K562 (cell line): ENCODE data around the gene POLD1. TPM values are rescaled to one million over a fixed set of nuclear protein-coding genes. Genes with fewer than 3 reads are reported as not detected.
A peak's percentile ranks its signal among the peaks of the same experiment; 100 is the strongest.

ENCODE experiments used
- AFF1 ChIP-seq, 2 experiments: fragments of 450-650 bp; IDR thresholded peaks; 2 replicates each; pipeline ENCODE4 v1.6.1; 2018; ENCODE audit warnings: mild to moderate bottlenecking in 2 of 2, low read depth in 1 of 2; ENCODE audit not compliant: partially characterized antibody in 2 of 2
- MNT ChIP-seq, 2 experiments: fragments of 450-650 bp; conservative IDR thresholded peaks; 2 replicates each; pipeline ENCODE4 v1.6.1; 2017; ENCODE audit warnings: mild to moderate bottlenecking in 2 of 2, moderate library complexity in 2 of 2
- PATZ1 ChIP-seq: fragments of 250-450 bp; sonication (Bioruptor Pico); IDR thresholded peaks from 2 replicates; pipeline ENCODE4 v1.5.0; 2020; ENCODE audit warnings: mild to moderate bottlenecking, borderline replicate concordance
- SOX6 ChIP-seq: fragments of 450-650 bp; IDR thresholded peaks from 2 replicates; pipeline ENCODE4 v1.6.1; 2014; ENCODE audit warnings: mild to moderate bottlenecking
- SP1 ChIP-seq: sonication (generic); formaldehyde crosslinking; IDR thresholded peaks from 2 replicates; pipeline ENCODE4 v1.8.1; 2022; ENCODE audit warnings: mild to moderate bottlenecking, missing genetic modification reagents
- YY1 ChIP-seq, 3 experiments: IDR thresholded peaks; 2 replicates each; pipeline ENCODE4 v1.6.1; 2011; ENCODE audit warnings: low read length in 2 of 3, mild to moderate bottlenecking in 2 of 3, moderate library complexity in 2 of 3, borderline replicate concordance in 1 of 3, control low read depth in 1 of 3, low read depth in 1 of 3; ENCODE audit not compliant: insufficient read depth in 3 of 3, insufficient replicate concordance in 2 of 3, control insufficient read depth in 1 of 3, insufficient read length in 1 of 3; ENCODE audit errors: extremely low read depth in 1 of 3
- polyA plus RNA-seq, 8 experiments: library from polyadenylated mRNA; depleted of rRNA in 4 of 8; stranded (reverse) in 5 of 8; unstranded in 3 of 8; fragments of >200 nt; fragmentation: Nextera tagmentation in 2 of 8; fragmentation: Illumina TruSeq in 1 of 8; extraction: Ambion mirVana in 2 of 8; extraction: Trizol in 1 of 8; gene quantifications; 2 replicates each; pipeline versions ENCODE4 v1.2.1 to v1.2.3, GENCODE V29; 2011 to 2014; ENCODE audit warnings: inconsistent platforms in 1 of 8, missing spikeins in 1 of 8
- total RNA-seq, 7 experiments: library from RNA; depleted of rRNA in 6 of 7; stranded (reverse); fragments of >200 nt in 6 of 7; fragmentation: Illumina TruSeq in 2 of 7; extraction: Trizol in 2 of 7; gene quantifications; 2 replicates each; pipeline versions ENCODE4 v1.2.1 to v1.2.3, GENCODE V29; 2011 to 2021; ENCODE audit warnings: low replicate concordance in 1 of 7
- TF ChIP-seq, protein P1 (sequence below), 2 experiments: fragments of 450-650 bp; formaldehyde crosslinking in 1 of 2; IDR thresholded peaks; 2 replicates each; pipeline versions ENCODE4 v1.4.0 to v1.6.1; 2014 to 2020; ENCODE audit warnings: mild to moderate bottlenecking in 2 of 2, borderline replicate concordance in 1 of 2, low read depth in 1 of 2

The POLD1 gene
- total and polyA plus RNA-seq, 9 of the 15 experiments (the other 6 are each of a cell fraction or from before 2014, with no cell fraction given), result 1.3 to 312 (median 47.8) TPM

- TF ChIP-seq AFF1 (IDR thresholded peaks at IDR 0.05; ENCODE audit: low read depth in 1 of 2, partially characterized antibody in 2 of 2), result peak in 1 of 2 experiments; percentile 82
- TF ChIP-seq YY1 (IDR thresholded peaks at IDR 0.05; ENCODE audit: borderline replicate concordance in 1 of 3, control insufficient read depth in 1 of 3, extremely low read depth in 1 of 3, insufficient read depth in 3 of 3, insufficient read length in 1 of 3, insufficient replicate concordance in 2 of 3, low read depth in 1 of 3, low read length in 2 of 3), result peak in 1 of 3 experiments; percentile 21
- TF ChIP-seq PATZ1 (CRISPR knock-in tag), result peak; percentile 77; the same call in 1 of the 2 replicates
- peak; percentile 33; the same call in 1 of the 2 replicates for TF ChIP-seq SOX6
- TF ChIP-seq, protein P1, sequence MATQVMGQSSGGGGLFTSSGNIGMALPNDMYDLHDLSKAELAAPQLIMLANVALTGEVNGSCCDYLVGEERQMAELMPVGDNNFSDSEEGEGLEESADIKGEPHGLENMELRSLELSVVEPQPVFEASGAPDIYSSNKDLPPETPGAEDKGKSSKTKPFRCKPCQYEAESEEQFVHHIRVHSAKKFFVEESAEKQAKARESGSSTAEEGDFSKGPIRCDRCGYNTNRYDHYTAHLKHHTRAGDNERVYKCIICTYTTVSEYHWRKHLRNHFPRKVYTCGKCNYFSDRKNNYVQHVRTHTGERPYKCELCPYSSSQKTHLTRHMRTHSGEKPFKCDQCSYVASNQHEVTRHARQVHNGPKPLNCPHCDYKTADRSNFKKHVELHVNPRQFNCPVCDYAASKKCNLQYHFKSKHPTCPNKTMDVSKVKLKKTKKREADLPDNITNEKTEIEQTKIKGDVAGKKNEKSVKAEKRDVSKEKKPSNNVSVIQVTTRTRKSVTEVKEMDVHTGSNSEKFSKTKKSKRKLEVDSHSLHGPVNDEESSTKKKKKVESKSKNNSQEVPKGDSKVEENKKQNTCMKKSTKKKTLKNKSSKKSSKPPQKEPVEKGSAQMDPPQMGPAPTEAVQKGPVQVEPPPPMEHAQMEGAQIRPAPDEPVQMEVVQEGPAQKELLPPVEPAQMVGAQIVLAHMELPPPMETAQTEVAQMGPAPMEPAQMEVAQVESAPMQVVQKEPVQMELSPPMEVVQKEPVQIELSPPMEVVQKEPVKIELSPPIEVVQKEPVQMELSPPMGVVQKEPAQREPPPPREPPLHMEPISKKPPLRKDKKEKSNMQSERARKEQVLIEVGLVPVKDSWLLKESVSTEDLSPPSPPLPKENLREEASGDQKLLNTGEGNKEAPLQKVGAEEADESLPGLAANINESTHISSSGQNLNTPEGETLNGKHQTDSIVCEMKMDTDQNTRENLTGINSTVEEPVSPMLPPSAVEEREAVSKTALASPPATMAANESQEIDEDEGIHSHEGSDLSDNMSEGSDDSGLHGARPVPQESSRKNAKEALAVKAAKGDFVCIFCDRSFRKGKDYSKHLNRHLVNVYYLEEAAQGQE (IDR thresholded peaks at IDR 0.05; ENCODE audit: borderline replicate concordance), result peak; percentile 72; the same call in 1 of the 2 replicates
- TF ChIP-seq, protein P1 (CRISPR knock-in tag; IDR thresholded peaks at IDR 0.05; ENCODE audit: low read depth), result no peak
- peak; percentile 82 for TF ChIP-seq SP1
- peak; percentile 80 to 87 for TF ChIP-seq MNT (conservative IDR thresholded peaks at IDR 0.05)
These were observed 26.7 kb upstream of the POLD1 start (continued) for GRCh38 chr19:50357178-50358100.
